Activated CD8-positive, alpha-beta memory T cell treated with anti-CD3 and anti-CD28 coated beads, Interleukin-2, amount 50 U/mL, for 4 hours (primary cell): ENCODE results near the gene DNAH17.
A peak's percentile ranks its signal among the peaks of the same experiment; 100 is the strongest.

Experiments used
- DNase-seq: peaks from one replicate; pipeline ENCODE4 v3.0.0-alpha.2; 2020

Gene DNAH17

DNA sequence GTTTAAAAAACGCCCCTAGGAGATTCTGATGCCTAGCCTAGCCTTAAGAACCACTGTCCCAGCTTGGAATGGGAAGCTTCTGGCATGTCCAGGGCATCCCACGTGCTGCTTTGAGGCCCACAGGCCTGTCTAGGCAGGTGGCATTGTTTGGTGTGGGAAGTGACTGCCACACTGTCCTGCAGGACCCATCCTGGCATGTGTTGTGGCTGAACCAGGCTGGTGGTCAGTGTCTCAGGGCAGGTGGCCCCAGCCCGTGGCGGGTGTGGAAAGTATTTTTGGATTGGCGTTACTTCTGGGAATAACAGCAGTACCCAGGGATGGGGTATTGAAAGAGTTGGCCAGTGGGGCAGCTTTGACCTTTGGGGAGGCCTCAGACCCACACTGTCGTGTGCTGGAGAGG is 170.8 kb downstream of the DNAH17 start:
- DNase-seq, result no peak

DNA sequence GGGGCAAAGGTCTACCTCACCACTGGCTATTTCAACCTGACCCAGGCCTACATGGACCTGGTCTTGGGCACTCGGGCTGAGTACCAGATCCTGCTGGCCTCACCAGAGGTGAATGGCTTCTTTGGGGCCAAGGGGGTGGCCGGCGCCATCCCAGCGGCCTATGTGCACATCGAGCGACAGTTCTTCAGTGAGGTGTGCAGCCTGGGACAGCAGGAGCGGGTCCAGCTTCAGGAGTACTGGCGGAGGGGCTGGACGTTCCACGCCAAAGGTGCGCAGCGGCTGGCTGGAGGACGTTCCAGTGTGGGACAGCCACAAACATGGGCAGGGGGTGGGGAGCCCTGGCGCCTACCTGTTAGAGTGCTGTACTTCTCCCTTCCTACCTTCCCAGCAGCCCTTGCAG is 173.4 kb downstream of the DNAH17 start:
- DNase-seq, result no peak

DNA sequence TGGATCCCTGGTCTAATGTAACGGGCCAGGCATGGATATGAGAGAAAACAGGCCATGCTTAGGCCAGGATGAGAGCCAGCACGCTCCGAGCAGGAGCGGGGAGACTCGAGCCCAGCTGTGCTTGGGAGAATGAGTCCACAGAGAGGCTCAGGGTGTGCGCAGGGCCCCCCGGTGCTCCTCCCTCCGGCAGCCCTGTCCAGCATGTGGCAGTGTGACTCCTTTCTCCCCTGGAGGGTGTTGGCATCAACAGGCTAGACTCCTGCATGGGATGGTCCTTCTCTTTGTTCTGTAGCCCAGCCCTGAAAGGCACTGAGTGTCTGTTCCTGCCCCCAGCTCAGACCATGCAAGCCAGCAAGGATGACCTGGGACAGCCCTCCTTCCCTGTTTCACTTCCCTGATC is 175.3 kb downstream of the DNAH17 start:
- DNase-seq, result no peak

DNA sequence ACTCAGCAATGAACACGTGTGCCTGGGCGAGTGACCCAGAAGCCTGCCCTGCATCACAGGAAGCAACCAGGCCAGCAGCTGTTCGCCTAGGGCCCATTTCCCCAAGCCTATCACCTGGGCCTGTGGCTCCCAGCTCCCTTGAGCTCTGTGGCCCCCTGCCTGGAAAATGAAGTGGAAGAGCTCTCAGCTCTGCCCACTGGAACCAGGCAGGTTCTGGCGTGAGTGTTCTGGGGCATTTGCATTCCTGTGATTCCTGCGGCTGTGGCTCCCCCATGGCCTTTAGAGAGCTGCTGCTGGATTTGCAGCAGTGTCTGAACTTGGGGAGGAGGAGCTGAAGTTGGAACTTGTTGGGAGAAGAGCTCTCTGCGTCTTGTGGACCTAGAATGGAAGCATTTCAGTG is 175.9 kb downstream of the DNAH17 start:
- DNase-seq, result no peak

DNA sequence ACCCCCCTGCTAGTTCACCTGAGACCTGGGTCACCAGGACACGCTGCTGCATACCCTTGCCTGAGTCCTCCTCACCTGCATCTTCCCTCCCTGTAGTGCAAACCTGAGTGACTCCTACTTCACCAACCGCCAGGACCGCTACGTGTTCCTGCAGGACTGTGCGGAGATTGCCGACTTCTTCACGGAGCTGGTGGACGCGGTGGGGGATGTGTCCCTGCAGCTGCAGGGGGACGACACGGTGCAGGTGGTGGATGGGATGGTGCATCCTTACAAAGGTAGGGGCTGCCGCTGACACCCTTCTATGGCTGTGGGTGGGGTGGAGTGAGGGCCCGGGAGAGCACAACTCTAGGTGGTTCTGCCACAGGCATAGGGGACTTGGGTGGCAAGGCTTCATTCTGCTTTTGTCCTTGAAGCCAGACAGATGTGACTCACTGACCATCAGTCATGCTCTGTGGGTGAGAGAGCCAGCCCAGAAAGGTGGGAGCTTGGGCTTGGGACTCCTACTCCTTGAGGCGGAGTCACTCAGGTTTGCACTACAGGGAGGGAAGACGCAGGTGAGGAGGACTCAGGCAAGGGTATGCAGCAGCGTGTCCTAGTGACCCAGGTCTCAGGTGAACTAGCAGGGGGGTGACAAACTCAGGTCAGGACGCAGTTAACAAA is 176.5 kb downstream of the DNAH17 start:
- DNase-seq, result no peak

DNA sequence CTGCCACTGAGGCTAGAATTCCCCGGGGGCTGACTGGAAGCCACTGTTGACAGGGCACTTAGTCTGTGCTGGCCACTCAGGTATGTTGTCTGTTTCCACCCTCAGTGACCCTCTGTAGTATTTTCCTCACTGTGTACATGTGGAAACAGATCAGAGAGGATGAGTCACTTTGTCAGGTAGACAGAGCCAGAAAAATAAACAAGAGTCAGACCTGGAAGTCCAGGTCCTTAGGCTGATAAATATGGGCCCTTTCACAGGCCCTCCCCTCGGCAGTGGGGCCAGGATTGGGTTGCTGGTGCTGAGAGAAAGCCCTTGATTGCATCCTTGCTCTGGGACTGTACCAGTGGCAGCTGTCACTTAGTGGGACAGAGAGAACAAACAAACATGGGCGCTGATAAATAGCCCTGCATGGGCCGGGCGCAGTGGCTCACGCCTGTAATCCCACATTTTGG is 177.5 kb downstream of the DNAH17 start:
- DNase-seq, result no peak

DNA sequence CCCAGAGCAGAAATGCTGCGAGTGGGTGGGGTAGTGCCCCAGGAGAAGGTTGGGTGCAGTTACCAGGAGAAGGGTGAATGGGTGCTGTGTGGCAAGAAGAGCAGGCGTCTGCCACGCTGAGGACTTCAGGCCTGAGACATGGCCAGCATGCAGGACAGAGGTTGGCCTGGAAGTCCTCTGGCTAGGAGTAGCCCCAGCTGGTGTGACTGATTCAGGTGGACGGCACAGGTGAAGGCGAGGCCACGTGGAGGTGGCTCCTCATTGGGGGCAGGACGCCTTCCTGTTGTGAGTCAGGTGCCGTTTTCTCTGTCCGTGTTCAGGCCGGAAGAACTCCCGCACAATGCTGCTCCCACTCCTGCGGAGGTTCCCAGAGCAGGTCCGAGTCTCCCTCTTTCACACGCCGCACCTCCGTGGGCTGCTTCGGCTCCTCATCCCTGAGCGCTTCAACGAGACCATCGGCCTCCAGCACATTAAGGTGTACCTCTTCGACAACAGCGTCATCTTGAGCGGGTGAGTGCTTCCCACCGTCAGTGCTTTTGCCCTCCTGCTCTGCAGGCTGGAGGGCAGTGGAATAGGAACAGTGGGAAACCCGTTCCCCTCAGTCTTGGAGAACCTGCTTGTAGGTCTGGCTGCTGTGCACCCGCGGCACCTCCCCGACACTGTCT is 178.0 kb downstream of the DNAH17 start:
- no peak for DNase-seq

DNA sequence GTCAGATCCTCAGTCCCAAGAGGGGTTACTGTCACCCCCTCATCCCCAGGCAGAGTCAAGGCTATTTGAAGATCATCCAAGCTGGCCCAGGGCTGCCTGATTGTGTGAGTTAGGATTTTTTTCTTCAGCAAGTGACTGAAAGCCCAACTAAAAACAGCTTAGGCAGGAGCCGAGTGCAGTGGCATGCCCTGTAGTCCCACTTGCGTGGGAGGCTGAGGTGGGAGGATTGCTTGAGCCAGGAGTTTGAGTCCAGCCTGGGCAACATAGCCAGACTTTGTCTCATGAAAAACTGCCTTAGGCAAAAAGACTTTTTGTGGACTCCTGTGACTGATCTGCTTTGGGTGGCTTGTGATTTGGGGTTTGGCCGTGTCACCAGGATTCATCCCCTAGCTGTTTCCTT is 178.8 kb downstream of the DNAH17 start:
- no peak for DNase-seq

DNA sequence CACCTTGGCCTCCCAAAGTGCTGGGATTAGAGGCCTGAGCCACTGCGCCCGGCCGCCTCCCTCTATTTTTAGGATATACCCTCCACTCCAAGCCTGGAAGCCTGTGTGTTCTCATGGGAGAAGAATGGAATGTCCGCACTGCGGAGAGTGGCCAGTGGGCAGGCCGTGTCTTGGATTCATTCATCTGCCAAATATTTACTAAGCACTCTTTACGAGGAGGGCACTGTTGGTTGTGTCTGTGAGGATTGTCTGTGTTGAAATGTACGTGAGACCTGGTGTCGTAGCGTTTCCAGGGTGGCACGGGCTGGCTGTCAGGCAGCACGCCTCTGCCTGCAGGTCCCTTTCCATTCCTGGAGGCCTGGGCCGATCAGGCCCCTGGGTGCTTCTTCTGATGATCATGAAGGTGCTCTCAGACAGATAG is 179.5 kb downstream of the DNAH17 start:
- DNase-seq, result no peak

DNA sequence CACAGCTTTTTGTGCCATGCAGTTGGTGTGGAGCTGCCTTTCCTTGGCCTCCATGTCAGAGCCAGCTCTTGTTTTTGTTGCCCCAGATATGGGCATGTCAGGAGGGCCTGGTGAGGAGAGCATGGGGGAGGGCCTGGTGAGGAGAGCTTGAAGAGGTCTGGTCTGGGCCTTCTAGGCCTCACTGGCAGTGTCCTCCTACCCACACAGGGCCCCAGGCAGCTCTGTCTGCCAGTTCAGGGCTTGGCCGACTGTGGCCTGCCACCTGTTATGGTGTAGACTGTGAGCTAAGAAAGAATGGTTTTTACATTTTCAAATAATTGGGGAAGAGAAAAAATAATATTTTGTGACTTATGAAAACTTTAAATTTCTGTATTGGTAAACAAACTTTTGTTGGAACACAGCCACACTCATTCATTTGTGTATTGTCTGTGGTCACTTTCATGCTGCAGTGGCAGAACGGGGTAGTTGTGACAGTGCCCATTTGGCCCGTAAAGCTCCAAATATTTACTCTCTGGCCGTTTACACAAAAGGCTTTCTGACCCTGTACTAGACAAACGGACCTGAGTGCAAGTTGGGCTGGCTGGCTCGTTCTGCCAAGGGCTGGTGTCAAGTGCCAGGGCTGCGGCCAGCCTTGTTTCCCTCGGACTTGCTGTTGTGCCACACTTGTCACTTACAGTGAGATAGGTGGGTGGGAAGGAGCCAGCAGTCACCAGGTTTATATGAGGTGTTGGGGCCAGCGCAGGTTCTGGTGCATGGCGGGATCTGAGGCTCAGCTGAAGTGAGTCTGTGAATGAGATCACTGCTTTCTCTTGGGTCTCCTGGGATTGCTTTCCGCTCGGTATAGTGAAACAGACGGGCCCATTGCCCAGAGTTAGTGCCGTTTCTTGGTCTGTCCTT is 180.5 kb downstream of the DNAH17 start:
- no peak for DNase-seq

DNA sequence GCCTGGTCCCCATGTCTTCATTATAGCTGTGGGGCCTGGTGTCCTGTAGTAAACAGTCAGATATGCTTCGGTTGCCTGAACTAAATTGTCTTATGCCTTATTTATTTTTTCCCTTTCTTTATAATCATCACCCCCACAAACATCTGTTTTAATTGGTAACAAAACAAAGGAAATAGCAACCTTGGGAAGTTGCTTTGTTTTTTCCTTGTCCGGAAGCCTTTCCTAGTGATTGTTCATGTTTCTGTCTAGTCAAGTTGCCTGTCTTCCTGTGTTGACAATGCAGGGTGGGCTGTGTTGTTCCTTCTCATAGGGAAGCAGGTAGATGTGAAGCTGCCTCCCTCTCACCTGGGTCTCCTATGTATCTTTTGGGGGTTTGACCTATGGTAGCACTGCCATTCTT is 182.0 kb downstream of the DNAH17 start:
- DNase-seq, result no peak

DNA sequence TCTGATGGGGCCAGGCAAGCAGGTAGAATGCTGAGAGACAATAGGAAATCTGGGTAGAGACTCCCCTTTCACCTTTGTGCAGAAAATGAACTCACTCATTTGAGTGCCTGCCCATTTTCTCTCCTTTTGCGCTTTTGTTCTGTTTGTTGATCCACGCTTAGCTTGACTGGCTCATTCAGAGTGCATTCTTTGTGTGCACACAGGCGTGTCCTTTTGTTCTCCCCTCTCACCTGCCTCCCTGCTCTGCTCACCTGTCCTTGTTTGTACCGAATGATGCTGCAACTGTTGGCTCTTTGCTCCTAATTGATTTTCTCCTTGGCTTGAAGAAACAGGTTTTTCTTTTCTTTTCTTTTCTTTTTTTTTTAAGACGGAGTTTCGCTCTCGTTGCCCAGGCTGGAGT is 183.0 kb downstream of the DNAH17 start:
- DNase-seq, result no peak

DNA sequence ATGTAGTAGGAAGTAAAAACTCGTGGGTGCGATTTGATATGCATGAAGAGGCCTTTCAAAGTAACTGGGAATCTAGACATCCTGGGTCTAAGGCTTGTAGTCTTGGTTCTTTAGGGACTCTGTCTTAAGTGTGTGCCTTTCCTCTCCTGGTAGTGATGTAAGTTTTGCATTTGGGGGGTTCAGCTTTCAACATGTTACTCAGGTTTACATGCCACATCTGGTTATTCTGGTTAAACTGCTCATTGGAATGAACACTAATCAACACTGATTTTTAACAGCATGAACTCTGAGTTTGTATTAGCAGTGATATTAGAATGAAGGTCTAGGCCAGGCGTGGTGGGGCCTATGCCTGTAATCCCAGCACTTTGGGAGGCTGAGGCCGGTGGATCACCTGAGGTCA is 183.6 kb downstream of the DNAH17 start:
- DNase-seq, result no peak

DNA sequence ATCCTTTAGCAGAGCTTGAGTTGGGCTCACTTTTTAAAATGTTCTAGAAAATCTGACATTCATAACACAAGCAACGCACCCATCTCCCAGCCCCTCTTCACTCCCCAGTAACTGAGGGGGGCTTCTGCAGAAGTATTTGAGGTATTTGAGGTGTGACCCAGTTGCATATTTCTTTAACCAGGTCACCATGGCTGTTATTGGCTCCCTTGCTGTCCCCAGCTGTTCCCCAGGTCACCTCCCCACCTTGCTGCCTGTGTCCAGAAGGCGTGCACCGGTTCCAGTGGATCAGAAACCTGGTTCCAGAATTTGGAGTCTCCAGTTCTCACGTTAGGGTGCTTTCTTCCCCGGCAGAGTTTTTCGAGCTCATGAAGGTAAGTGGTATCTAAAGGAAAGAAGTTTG is 184.9 kb downstream of the DNAH17 start:
- no peak for DNase-seq

DNA sequence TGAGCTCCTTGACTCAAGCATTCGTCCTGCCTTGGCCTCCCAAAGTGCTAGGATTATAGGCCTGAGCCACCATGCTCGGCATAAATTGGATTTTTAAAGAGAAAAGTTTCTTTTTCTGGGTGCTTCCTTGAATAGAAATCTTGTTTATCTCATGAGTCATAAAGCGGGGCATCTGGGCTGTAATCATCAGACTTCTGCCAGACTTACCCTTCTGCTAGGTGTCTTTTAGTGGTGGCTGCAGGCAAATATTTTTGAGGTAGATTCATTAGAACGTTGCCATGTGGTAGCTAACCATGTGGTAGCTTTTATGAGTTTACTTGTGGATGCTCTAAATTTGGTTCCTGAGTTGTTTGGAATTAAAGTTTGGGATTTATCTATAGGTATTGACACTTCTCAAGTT is 185.4 kb downstream of the DNAH17 start:
- no peak for DNase-seq

DNA sequence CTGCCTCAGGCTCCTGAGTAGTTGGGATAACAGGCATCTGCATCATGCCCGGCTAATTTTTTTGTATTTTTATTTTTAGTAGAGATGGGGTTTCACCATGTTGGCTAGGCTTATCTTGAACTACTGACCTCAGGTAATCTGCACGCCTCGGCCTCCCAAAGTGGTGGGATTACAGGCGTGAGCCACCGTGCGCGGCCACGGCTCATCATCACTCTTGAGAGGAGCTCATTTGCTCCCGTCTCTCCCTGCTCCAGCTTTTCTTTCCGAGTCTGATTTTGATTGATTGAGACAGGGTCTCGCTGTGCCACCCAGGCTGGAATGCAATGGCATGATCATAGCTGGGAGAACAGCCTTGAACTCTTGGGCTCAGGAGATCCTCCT is 186.2 kb downstream of the DNAH17 start:
- no peak for DNase-seq

DNA sequence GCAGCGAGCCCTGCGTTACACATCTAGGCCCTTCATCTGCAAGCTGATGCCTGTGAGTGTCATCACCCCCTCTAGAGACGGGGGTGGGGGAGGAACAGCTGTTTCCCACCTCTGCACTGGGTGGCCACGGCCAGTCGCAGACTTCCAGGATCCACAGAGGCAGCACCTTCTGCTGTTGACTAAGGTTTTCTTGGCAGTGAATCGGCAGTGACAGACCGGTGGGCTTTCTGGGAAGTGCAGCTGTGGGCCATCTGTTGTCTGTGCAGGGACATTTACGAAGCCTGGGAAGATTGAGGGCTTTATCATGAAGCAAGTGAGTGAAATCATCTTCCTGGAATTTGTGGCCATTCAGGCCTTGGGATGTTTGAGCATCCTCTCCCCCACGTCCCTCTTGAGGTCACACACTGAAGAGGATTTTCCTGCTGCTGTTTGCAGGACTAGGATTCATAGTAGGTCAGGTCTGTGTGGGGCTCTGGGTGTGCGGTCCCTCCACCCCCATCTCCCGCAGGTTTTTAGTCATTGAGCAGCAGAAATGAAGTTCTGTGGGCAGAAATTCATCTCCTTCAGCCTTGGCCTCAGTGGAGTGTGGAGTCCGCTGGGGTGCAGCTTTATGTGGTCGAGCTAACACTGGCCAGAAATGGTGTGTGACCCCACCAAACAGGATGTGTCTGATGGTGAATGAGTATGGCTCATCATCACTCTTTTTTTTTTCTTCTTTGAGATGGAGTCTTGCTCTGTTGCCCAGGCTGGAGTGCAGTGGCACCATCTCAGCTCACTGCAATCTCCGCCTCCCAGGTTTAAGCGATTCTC is 186.8 kb downstream of the DNAH17 start:
- DNase-seq, result no peak

DNA sequence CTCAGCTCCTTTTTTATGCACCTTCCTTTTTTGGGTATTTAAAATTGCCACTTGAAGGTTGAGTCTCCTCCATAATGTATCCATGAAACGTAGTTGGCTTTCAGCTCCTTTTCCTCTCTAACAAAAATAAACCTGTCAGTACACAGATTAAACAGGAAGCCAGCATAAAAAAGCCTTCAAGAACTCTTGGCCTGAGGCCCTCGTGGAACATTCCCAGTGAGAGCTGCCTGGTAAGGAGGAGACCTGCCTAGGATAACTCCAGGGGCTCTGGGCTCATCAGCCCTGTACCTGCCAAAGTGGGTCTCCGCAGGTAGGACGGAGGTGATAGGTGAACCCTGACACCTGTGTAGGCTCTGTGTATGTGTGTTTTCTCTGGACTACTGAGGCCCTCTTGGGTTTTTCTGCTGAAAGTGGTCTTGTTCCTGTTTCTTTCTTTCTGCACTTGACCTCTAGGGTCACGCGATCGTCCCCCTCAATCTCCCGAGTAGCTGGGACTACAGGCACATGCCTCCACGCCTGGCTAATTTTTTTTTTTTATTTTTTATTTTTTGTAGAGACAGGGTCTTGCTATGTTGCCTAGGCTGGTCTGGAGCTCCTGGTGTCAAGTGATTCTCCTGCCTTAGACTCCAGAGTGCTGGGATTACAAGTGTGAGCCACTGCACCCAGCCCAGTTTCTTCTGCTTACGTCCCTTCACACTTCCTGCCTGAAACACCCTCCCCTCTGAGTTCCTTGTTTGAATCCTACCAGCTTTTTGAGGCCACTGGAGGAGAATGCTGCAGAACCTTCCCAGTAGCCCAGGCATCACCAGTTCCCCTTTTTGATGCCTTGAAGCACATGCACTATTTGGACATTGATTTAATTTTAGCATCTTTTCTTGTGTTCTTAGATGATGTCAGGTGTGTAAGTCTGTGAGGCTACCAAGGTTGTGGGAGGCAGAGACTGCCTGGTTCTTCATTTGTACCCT is 188.9 kb downstream of the DNAH17 start:
- no peak for DNase-seq

DNA sequence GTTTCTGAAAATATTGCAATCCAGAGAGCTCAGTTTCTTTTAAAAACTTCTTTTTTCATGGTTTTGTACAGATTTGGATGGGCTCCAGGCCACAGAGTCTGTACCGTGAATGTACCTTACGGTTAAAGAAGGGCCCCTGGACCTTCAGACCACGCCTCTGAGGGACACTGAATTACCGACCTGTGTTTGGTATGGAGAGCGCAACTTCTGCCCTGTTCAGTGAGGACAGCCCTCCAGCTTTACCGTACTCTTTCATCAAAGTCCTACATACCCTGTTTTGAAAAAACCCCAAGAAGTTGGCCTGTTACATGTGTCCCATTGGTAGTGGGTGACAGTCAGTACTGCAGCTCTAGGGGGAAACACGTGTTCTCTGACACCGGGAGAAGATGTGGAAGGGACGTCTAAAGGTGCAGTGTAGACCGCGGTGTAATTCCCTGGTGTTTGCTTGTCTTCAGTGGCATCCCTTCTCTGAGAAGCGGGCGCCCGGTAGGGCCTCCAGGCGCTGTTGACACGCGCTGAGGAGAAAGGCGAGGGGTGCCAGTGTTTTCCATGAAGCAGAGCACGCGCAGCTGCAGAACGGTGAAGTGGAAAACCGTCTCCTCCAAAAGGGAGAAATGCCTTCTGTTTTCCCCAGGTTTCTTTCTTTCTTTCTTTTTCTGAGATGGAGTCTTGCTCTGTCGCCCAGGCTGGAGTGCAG is 192.6 kb downstream of the DNAH17 start:
- no peak for DNase-seq

DNA sequence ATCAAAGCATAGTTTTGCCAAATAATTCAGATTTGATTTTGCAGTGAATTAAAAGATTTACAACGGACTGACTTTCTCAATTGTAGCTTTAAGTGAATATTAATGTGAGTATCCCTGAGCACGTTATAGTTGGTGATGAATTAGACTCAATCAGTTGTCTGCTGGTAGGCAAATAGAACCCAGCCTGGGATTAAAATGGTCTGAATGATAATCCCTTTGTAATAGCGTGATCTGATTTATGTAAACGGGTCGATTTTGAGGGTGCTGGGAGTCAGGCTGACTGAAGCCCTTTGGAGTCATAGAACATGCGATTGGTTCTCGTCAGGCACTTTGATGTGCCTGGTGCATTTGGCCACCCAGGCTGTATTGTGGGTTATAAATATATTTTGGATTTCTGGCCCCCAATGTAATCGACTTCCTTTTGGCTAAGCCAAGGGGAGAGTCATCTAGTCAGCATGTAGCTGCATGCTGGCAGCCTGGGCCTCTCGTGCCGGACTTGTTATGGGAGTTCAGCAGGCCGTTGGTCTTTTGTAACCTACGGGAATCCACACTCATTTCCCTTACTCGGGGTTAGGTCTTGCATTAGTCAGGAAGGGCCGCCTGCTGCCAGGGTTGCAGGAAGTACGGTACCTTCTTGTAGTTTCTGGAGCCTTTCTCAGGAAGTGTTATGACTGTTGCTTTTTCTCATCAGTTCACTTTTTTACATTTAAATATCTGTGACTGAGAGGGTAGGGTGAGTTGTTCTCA is 193.3 kb downstream of the DNAH17 start:
- peak; percentile 25 for DNase-seq
